Glutamatergic neuron (in vitro differentiated cells): Measurements from ENCODE around the gene ECD. TPM values are rescaled to one million over a fixed set of nuclear protein-coding genes. Genes with fewer than 3 reads are reported as not detected.
"Not testable (repeated sequence)": the region's sequence is repeated elsewhere in the genome, so short reads cannot be mapped to it uniquely, and the experiment has no call there.

Experiments
- DNase-seq: peaks from one replicate; pipeline ENCODE4 v3.0.0; 2022
- H3K27ac Mint-ChIP-seq: one replicate; pipeline ENCODE4 v1.8.0; 2020; ENCODE audit warnings: mild to moderate bottlenecking, mixed read lengths, inconsistent platforms; ENCODE audit not compliant: unreplicated experiment
- H3K27me3 Mint-ChIP-seq: one replicate; pipeline ENCODE4 v1.8.0; 2020; ENCODE audit warnings: mild to moderate bottlenecking, moderate library complexity, mixed read lengths, inconsistent platforms; ENCODE audit not compliant: unreplicated experiment
- H3K36me3 Mint-ChIP-seq: one replicate; pipeline ENCODE4 v1.8.0; 2020; ENCODE audit warnings: mild to moderate bottlenecking, mixed read lengths, inconsistent platforms; ENCODE audit not compliant: unreplicated experiment
- H3K4me1 Mint-ChIP-seq: one replicate; pipeline ENCODE4 v1.8.0; 2020; ENCODE audit warnings: mild to moderate bottlenecking, low read depth, mixed read lengths, inconsistent platforms; ENCODE audit not compliant: unreplicated experiment
- H3K4me3 Mint-ChIP-seq: one replicate; pipeline ENCODE4 v1.8.0; 2020; ENCODE audit warnings: mild to moderate bottlenecking, mixed read lengths, inconsistent platforms; ENCODE audit not compliant: unreplicated experiment
- H3K9me3 Mint-ChIP-seq: one replicate; pipeline ENCODE4 v1.8.0; 2020; ENCODE audit warnings: mild to moderate bottlenecking, moderate library complexity, mixed read lengths, inconsistent platforms; ENCODE audit not compliant: unreplicated experiment
- CTCF ChIP-seq: fragments of 200-600 bp; sonication (generic); IDR thresholded peaks from one replicate; pipeline ENCODE4 v1.5.0; 2021; ENCODE audit not compliant: partially characterized antibody, unreplicated experiment
- total RNA-seq: library from RNA; stranded (reverse); fragmentation: NEBNext Ultra II Directional; extraction: Animal tissue kit (Norgen Biotek cat#: 25700); gene quantifications from one replicate; pipeline ENCODE4 v1.2.1, GENCODE V29; 2021; ENCODE audit not compliant: unreplicated experiment

Gene ECD
- total RNA-seq, 1 donor from 2014 or later, result 31.3 TPM

- Mint-ChIP-seq H3K4me3 (no peak overlapping the region), H3K27ac (no peak overlapping the region)
These were observed 48.4 kb downstream of the ECD start for GRCh38 chr10:73119457-73119856.

GRCh38 chr10:73117976-73118743, 49.6 kb downstream of the ECD start:
- H3K27me3 Mint-ChIP-seq, result no peaks in the 10 kb centered on the region
- no peak overlapping the region for H3K27ac Mint-ChIP-seq
- TF ChIP-seq CTCF, result no peak
- H3K36me3 Mint-ChIP-seq, result no peaks in the 10 kb centered on the region
- no peaks in the 10 kb centered on the region for H3K4me1 Mint-ChIP-seq
- no peaks in the 10 kb centered on the region for H3K9me3 Mint-ChIP-seq
- DNase-seq, result no peak
- H3K4me3 Mint-ChIP-seq, result no peak overlapping the region

More at GRCh38 chr10:73119457-73119856, 48.4 kb downstream of the ECD start:
- DNase-seq, result no peak
- TF ChIP-seq CTCF, result no peak
- Mint-ChIP-seq H3K27me3 (no peaks in the 10 kb centered on the region), H3K9me3 (no peaks in the 10 kb centered on the region), H3K4me1 (no peaks in the 10 kb centered on the region), H3K36me3 (no peaks in the 10 kb centered on the region)

DNA sequence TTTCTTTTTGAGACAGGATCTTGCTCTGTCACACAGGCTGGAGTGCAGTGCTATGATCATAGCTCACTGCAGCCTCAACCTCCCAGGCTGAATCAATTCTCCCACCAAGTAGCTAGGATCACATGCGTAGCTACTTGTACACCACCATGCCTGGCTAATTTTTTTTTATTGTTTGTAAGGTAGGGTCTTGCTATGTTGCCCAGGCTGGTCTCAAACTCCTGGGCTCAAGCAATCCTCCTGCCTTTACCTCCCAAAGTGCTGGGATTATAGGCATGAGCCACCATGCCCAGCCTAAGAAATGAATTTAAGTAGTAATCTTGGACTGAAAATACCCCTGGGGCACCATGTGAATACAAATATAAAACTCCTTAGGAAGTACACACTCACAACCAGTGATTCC, 51.8 kb downstream of the ECD start:
- no peak overlapping the region for H3K4me3 Mint-ChIP-seq
- no peak for TF ChIP-seq CTCF
- no peak overlapping the region for H3K27ac Mint-ChIP-seq
- no peaks in the 10 kb centered on the region for H3K9me3 Mint-ChIP-seq
- no peaks in the 10 kb centered on the region for H3K4me1 Mint-ChIP-seq
- H3K36me3 Mint-ChIP-seq, result no peaks in the 10 kb centered on the region
- DNase-seq, result no peak
- no peaks in the 10 kb centered on the region for H3K27me3 Mint-ChIP-seq

DNA sequence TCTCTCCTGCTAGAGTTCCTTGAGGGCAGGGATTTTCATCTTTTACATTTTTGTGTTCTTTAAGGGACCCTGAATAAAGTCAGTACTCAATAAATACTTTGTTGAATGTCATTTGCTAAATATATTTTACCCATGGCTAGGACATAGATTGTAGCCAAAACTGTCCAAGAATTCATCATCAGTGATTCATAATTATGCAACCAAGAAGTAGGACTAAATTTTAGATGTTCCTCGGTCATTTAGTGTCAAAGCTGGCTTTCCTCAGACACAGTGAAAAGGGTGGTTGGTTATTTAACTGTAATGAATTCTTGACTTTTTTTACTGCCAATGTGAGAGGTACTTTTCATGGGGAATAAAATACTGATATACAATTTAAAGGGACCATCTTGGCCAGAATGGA, 54.3 kb downstream of the ECD start:
- no peak for TF ChIP-seq CTCF
- no peaks in the 10 kb centered on the region for H3K4me1 Mint-ChIP-seq
- no peaks in the 10 kb centered on the region for H3K27me3 Mint-ChIP-seq
- no peak overlapping the region for H3K4me3 Mint-ChIP-seq
- peaks cover 2% of the 10 kb centered on the region for H3K36me3 Mint-ChIP-seq
- no peak for DNase-seq
- no peaks in the 10 kb centered on the region for H3K9me3 Mint-ChIP-seq
- H3K27ac Mint-ChIP-seq, result no peak overlapping the region

DNA sequence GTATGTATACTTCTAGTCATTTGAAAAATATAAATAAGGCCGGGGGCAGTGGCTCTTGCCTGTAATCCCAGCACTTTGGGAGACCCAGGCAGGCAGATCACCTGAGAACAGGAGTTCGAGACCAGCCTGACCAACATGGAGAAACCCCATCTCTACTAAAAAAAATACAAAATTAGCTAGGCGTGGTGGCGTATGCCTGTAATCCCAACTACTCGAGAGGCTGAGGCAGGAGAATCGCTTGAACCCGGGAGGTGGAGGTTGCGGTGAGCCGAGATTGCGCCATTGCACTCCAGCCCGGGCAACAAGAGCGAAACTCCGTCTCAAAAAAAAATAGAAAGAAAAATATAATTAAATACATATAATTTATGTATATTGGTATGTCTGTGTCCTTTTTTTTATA, 55.8 kb downstream of the ECD start:
- H3K36me3 Mint-ChIP-seq, H3K9me3 Mint-ChIP-seq, H3K27ac Mint-ChIP-seq, H3K4me3 Mint-ChIP-seq, DNase-seq, H3K27me3 Mint-ChIP-seq, H3K4me1 Mint-ChIP-seq: not testable (repeated sequence)
